Measurements from ENCODE around the gene PDGFB.

Gene PDGFB

DNA sequence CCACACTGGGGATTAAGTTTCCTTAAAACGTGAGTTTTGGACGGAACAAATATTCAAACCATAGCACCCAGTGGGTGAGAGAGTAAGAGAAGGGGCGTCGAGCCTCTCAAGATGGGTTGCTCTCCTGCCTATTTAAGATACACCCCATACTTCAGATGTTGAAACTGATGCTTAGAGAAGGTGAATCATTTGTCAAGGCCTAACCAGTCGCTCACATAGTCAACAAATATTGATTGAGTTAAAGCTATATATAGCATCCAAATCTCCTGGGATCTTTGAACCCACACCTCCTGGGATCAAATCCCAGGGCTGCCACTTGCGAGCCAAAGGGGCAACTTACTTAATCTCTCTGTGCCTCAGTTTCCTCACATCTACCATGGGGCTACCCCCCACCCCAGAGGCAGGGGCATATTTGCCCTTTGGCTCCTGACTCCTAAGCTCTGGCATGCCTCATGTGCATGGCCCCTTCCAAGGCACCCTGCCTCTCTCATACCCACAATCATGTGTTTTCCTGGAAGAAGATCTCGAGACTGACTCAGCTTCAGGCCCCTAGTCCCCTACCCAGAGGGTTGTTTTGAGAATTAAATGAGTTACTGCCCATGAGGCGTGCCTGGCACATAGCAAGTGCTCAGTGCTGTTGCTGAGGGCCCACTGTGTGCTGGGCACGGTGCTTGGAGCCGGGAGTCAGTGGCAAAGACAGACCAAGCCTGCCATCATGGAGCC, 19.0 kb upstream of the PDGFB start:
- Histone ChIP-seq H3K4me1 (ENCODE audit: control insufficient read depth, insufficient read depth, low read length) (no peaks in the 10 kb centered on the region), H3K27me3 (ENCODE audit: control insufficient read depth, insufficient read depth, low read length) (no peaks in the 10 kb centered on the region), H3K4me3 (ENCODE audit: low read depth, low read length) (no peak overlapping the region), H3K27ac (ENCODE audit: low read depth, low read length) (no peak overlapping the region), H3K9ac (ENCODE audit: low read depth, low read length) (no peak overlapping the region), H3K36me3 (ENCODE audit: control insufficient read depth, insufficient read depth, low read length) (no peaks in the 10 kb centered on the region), H3K9me3 (ENCODE audit: control insufficient read depth, insufficient read depth, low read length) (no peaks in the 10 kb centered on the region)

DNA sequence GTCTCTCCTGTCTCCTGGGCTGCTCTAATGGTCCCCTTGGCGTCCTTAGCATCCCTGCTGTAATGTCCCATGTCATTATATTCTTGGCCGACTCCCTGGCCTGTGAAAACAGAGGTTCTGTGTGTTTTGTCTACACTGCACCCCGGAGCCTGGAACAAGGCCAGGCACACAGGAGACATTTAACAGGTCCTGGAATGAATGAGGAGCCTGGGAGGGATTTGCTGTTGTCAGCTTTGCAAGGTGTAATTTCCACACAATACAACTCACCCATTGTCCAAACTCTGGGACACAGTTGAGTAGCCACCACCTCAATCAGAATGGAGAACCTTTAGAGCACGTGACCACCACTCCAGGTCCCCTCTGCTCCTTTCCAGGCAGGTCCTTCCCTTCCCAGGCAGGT, 14.9 kb upstream of the PDGFB start:
- Histone ChIP-seq H3K27ac (ENCODE audit: low read depth, low read length) (no peak overlapping the region), H3K36me3 (ENCODE audit: control insufficient read depth, insufficient read depth, low read length) (no peaks in the 10 kb centered on the region), H3K4me3 (ENCODE audit: low read depth, low read length) (no peak overlapping the region)

GRCh38 chr22:39257901-39258475, 13.2 kb upstream of the PDGFB start:
- Histone ChIP-seq H3K9ac (ENCODE audit: low read depth, low read length) (no peak overlapping the region), H3K36me3 (ENCODE audit: control insufficient read depth, insufficient read depth, low read length) (no peaks in the 10 kb centered on the region), H3K27me3 (ENCODE audit: control insufficient read depth, insufficient read depth, low read length) (no peaks in the 10 kb centered on the region; the same call in 1 of the 2 replicates), H3K4me1 (ENCODE audit: control insufficient read depth, insufficient read depth, low read length) (peaks cover 7% of the 10 kb centered on the region), H3K4me3 (ENCODE audit: low read depth, low read length) (no peak overlapping the region), H3K27ac (ENCODE audit: low read depth, low read length) (no peak overlapping the region), H3K9me3 (ENCODE audit: control insufficient read depth, insufficient read depth, low read length) (no peaks in the 10 kb centered on the region)

More for the DNA sequence above, 14.9 kb upstream of the PDGFB start:
- no peaks in the 10 kb centered on the region for H3K27me3 ChIP-seq (ENCODE audit: control insufficient read depth, insufficient read depth, low read length)
- no peak overlapping the region for H3K9ac ChIP-seq (ENCODE audit: low read depth, low read length)
- H3K4me1 ChIP-seq (ENCODE audit: control insufficient read depth, insufficient read depth, low read length): peaks cover 7% of the 10 kb centered on the region
- no peaks in the 10 kb centered on the region for H3K9me3 ChIP-seq (ENCODE audit: control insufficient read depth, insufficient read depth, low read length)

- Histone ChIP-seq H3K9me3 (ENCODE audit: control insufficient read depth, insufficient read depth, low read length) (no peaks in the 10 kb centered on the region), H3K4me3 (ENCODE audit: low read depth, low read length) (no peak overlapping the region), H3K36me3 (ENCODE audit: control insufficient read depth, insufficient read depth, low read length) (no peaks in the 10 kb centered on the region), H3K27ac (ENCODE audit: low read depth, low read length) (no peak overlapping the region), H3K4me1 (ENCODE audit: control insufficient read depth, insufficient read depth, low read length) (peaks cover 7% of the 10 kb centered on the region), H3K27me3 (ENCODE audit: control insufficient read depth, insufficient read depth, low read length) (no peaks in the 10 kb centered on the region; the same call in none of the 2 replicates), H3K9ac (ENCODE audit: low read depth, low read length) (no peak overlapping the region)
These were observed 12.2 kb upstream of the PDGFB start for GRCh38 chr22:39256979-39257378.

DNA sequence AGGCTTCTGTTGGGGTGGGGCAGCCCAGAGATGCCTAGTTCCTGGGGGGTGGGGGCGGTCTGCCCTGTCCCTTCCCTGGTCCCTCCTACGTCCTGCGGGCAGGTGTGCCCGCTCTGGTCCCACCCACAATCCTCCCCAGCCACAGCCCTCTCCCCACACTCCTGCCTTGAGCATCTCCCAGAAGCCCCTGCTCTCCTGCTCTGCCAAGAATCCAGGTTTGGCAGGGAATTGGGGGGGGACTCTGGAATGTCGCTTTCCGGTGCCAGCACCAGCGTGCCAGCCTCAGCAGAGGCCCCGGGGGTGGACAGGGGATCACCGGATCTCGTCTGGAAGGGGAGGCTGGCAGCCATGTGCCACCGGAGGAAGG, 11.4 kb upstream of the PDGFB start:
- Histone ChIP-seq H3K4me3 (ENCODE audit: low read depth, low read length) (no peak overlapping the region), H3K36me3 (ENCODE audit: control insufficient read depth, insufficient read depth, low read length) (no peaks in the 10 kb centered on the region), H3K4me1 (ENCODE audit: control insufficient read depth, insufficient read depth, low read length) (peaks cover 7% of the 10 kb centered on the region), H3K9ac (ENCODE audit: low read depth, low read length) (no peak overlapping the region), H3K9me3 (ENCODE audit: control insufficient read depth, insufficient read depth, low read length) (no peaks in the 10 kb centered on the region), H3K27ac (ENCODE audit: low read depth, low read length) (no peak overlapping the region), H3K27me3 (ENCODE audit: control insufficient read depth, insufficient read depth, low read length) (peaks cover 8% of the 10 kb centered on the region)

DNA sequence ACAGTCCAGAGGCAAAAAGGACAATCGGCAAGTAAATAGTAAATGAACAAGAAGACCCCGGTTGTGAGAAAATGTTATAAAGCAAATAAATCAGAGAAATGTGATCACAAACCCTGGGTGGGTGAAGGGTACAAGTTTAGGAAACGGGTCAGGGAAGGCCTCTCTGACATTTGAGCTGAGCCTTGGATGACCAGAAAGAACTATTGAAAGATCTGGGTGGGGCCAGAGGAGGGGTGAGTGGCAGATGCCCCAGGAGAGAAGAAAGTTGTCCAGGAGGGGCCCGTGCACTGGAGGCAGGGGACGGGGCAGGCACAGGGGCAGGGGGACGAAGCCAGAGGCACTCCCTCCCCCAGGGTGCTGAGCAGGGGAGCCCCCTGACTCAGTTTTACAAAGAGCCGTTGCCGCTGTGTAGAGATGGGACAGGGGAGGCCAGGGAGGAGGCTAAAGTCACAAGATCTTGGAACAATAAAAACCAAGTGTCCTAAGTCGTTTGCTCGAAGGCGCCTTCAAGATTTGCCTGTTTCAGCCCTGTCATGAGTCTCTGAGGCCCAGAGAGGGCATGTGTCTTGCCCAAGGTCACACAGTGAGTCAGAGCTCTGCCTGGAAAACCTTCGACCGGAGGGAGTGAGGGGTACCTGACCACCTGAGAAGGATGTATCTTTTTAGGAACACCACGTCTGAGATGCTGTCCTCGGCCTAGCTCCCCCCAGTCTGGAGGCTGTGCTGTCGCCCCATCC, 10.8 kb upstream of the PDGFB start:
- Histone ChIP-seq H3K4me1 (ENCODE audit: control insufficient read depth, insufficient read depth, low read length) (peaks cover 7% of the 10 kb centered on the region), H3K27ac (ENCODE audit: low read depth, low read length) (peak overlapping the region; percentile 57), H3K9ac (ENCODE audit: low read depth, low read length) (no peak overlapping the region), H3K36me3 (ENCODE audit: control insufficient read depth, insufficient read depth, low read length) (no peaks in the 10 kb centered on the region), H3K4me3 (ENCODE audit: low read depth, low read length) (no peak overlapping the region), H3K27me3 (ENCODE audit: control insufficient read depth, insufficient read depth, low read length) (peaks cover 11% of the 10 kb centered on the region), H3K9me3 (ENCODE audit: control insufficient read depth, insufficient read depth, low read length) (no peaks in the 10 kb centered on the region)

DNA sequence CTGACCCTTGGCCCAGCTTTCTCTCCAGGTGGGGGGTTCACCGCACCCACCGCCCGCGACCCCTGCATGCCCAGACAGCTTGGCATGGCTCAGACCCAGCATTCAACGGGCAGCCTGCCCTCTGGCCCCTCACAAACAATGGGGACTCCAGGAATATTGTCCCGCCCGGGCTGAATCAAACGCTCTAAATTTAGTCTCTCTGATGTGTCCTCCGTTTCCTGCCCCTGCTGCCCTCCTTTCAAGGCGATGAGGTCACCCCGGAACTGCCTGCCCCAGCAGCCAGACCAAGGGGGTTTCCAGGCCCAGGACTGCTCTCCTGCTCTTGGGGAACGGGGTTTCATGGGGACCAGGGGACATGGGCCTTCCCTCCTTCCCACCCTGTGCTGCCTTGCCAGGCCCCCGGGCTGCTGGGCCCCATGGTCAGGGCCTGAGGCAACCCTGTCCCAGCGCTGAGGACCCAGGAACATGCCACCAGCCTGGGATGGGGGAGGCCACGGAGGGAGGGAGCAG, 10.1 kb upstream of the PDGFB start:
- Histone ChIP-seq H3K9me3 (ENCODE audit: control insufficient read depth, insufficient read depth, low read length) (no peaks in the 10 kb centered on the region), H3K9ac (ENCODE audit: low read depth, low read length) (no peak overlapping the region), H3K4me3 (ENCODE audit: low read depth, low read length) (no peak overlapping the region), H3K27me3 (ENCODE audit: control insufficient read depth, insufficient read depth, low read length) (peaks cover 18% of the 10 kb centered on the region), H3K27ac (ENCODE audit: low read depth, low read length) (peak overlapping the region; percentile 57), H3K36me3 (ENCODE audit: control insufficient read depth, insufficient read depth, low read length) (no peaks in the 10 kb centered on the region), H3K4me1 (ENCODE audit: control insufficient read depth, insufficient read depth, low read length) (peaks cover 15% of the 10 kb centered on the region)

- Histone ChIP-seq H3K36me3 (ENCODE audit: control insufficient read depth, insufficient read depth, low read length) (no peaks in the 10 kb centered on the region), H3K9me3 (ENCODE audit: control insufficient read depth, insufficient read depth, low read length) (no peaks in the 10 kb centered on the region), H3K4me3 (ENCODE audit: low read depth, low read length) (no peak overlapping the region), H3K4me1 (ENCODE audit: control insufficient read depth, insufficient read depth, low read length) (peaks cover 17% of the 10 kb centered on the region), H3K9ac (ENCODE audit: low read depth, low read length) (no peak overlapping the region), H3K27me3 (ENCODE audit: control insufficient read depth, insufficient read depth, low read length) (peaks cover 24% of the 10 kb centered on the region), H3K27ac (ENCODE audit: low read depth, low read length) (peak overlapping the region; percentile 42)
These were observed 9.3 kb upstream of the PDGFB start for GRCh38 chr22:39254122-39254521.

- H3K4me1 ChIP-seq (ENCODE audit: control insufficient read depth, insufficient read depth, low read length): peaks cover 17% of the 10 kb centered on the region
- no peaks in the 10 kb centered on the region for H3K9me3 ChIP-seq (ENCODE audit: control insufficient read depth, insufficient read depth, low read length)
- H3K9ac ChIP-seq (ENCODE audit: low read depth, low read length): no peak overlapping the region
- peaks cover 26% of the 10 kb centered on the region for H3K27me3 ChIP-seq (ENCODE audit: control insufficient read depth, insufficient read depth, low read length)
- H3K4me3 ChIP-seq (ENCODE audit: low read depth, low read length): no peak overlapping the region
- H3K27ac ChIP-seq (ENCODE audit: low read depth, low read length): peak overlapping the region; percentile 42
- H3K36me3 ChIP-seq (ENCODE audit: control insufficient read depth, insufficient read depth, low read length): no peaks in the 10 kb centered on the region
These were observed 8.8 kb upstream of the PDGFB start for GRCh38 chr22:39253435-39254070.

DNA sequence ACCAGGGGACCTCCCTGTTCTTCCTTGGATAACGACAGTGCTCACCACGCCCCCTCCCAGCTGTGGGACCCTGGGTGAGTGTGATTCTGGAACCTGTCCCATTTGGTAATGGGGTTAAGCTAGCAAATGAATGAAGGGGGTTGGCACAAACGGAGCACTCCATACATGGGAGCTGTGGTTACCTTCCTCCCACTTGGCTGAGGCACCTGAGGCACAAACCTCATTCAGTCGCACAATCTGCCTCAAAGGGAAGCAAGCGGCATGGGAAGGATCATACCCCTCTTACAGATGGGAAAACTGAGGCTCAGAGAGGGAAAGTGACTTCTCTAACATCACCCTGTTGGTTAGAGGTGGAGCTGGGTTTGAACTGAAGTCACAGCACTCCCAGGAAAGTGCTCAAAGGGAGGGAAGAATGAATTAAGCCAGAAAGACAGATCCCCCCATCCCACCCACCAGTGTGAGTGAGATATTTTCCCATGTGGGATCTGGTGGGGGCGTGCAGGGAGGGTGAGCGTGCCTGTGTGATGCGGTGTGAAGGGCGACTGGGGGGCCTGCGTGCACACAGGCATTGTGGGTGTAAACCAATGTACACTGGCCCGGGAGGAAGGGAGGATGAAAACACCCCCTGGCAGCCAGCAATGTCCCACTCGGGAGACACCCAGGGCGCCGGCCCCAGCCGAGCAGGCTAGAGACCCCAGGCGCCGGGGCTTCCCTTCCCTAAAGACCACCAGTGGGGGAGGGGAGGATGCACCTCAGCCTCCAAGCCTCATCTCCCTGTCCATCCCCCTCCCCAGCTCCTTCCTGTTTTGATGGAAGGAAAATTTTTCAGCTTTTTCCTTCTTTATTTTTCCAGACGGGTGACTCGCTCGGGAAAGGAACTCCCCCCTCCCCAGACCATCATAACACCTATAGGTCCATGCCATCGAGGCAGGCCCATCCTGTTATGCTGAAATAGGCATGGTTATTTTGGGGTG, 8.0 kb upstream of the PDGFB start:
- Histone ChIP-seq H3K27ac (ENCODE audit: low read depth, low read length) (peak overlapping the region; percentile 42), H3K36me3 (ENCODE audit: control insufficient read depth, insufficient read depth, low read length) (no peaks in the 10 kb centered on the region), H3K4me3 (ENCODE audit: low read depth, low read length) (no peak overlapping the region), H3K9ac (ENCODE audit: low read depth, low read length) (no peak overlapping the region), H3K4me1 (ENCODE audit: control insufficient read depth, insufficient read depth, low read length) (peaks cover 17% of the 10 kb centered on the region), H3K9me3 (ENCODE audit: control insufficient read depth, insufficient read depth, low read length) (no peaks in the 10 kb centered on the region), H3K27me3 (ENCODE audit: control insufficient read depth, insufficient read depth, low read length) (peaks cover 29% of the 10 kb centered on the region)

All from HUES48 (cell line).